Stimulated activated CD8-positive, alpha-beta memory T cell treated with anti-CD3 and anti-CD28 coated beads, Interleukin-4, amount 100 ng/mL, for 48 hours (primary cell): ENCODE data around the gene PNKD.
A peak's percentile ranks its signal among the peaks of the same experiment; 100 is the strongest.

Experiments
- DNase-seq: peaks from one replicate; pipeline ENCODE4 v3.0.0-alpha.2; 2020

Gene PNKD

GRCh38 chr2:218269900-218270720, at the start of gene PNKD, which contains the start of gene AAMP:
TSS of gene PNKD (plus strand) at chr2:218270519. CDS start at chr2:218270536, 17 bp downstream.
TSS of gene AAMP (minus strand) at chr2:218270137. CDS start at chr2:218270086, 51 bp downstream.
- peak; percentile 100 for DNase-seq

GRCh38 chr2:218221000-218221399, 49.3 kb upstream of the PNKD start:
- peak; percentile 37 for DNase-seq

GRCh38 chr2:218223046-218223445, 47.3 kb upstream of the PNKD start:
- no peak for DNase-seq

- DNase-seq = no peak
These were observed 46.1 kb upstream of the PNKD start for GRCh38 chr2:218224186-218224585.

GRCh38 chr2:218226903-218227302, 43.4 kb upstream of the PNKD start:
- DNase-seq = no peak

GRCh38 chr2:218228366-218229090, 41.8 kb upstream of the PNKD start:
- DNase-seq = no peak

GRCh38 chr2:218229239-218229638, 41.1 kb upstream of the PNKD start:
- DNase-seq = no peak

- no peak for DNase-seq
These were observed 40.5 kb upstream of the PNKD start for GRCh38 chr2:218229851-218230250.

GRCh38 chr2:218230882-218231281, 39.4 kb upstream of the PNKD start:
- DNase-seq = peak; percentile 40

- no peak for DNase-seq
These were observed 36.8 kb upstream of the PNKD start for GRCh38 chr2:218233543-218233942.

- no peak for DNase-seq
These were observed 35.8 kb upstream of the PNKD start for GRCh38 chr2:218234521-218234920.

- DNase-seq = no peak
These were observed 35.3 kb upstream of the PNKD start for GRCh38 chr2:218235017-218235416.

- no peak for DNase-seq
These were observed 33.5 kb upstream of the PNKD start for GRCh38 chr2:218236829-218237228.

- DNase-seq = no peak
These were observed 31.4 kb upstream of the PNKD start for GRCh38 chr2:218238887-218239286.

- no peak for DNase-seq
These were observed 26.1 kb upstream of the PNKD start for GRCh38 chr2:218244204-218244603.

GRCh38 chr2:218244665-218245064, 25.7 kb upstream of the PNKD start:
- no peak for DNase-seq

- DNase-seq = no peak
These were observed 25.1 kb upstream of the PNKD start for GRCh38 chr2:218245214-218245613.

GRCh38 chr2:218249691-218250090, 20.6 kb upstream of the PNKD start:
- no peak for DNase-seq

- no peak for DNase-seq
These were observed 17.6 kb upstream of the PNKD start for GRCh38 chr2:218252509-218253231.

- no peak for DNase-seq
These were observed 17.1 kb upstream of the PNKD start for GRCh38 chr2:218253232-218253625.

GRCh38 chr2:218255446-218255845, 14.9 kb upstream of the PNKD start:
- DNase-seq = no peak

- no peak for DNase-seq
These were observed 13.5 kb upstream of the PNKD start for GRCh38 chr2:218256612-218257350.
